ENCODE data around the gene ZNF471. TPM values are rescaled to one million over a fixed set of nuclear protein-coding genes. Genes with fewer than 3 reads are reported as not detected.

Gene ZNF471
- total and polyA plus RNA-seq, 7 donors = 1.1 to 7.3 (median 5.3) TPM

DNA sequence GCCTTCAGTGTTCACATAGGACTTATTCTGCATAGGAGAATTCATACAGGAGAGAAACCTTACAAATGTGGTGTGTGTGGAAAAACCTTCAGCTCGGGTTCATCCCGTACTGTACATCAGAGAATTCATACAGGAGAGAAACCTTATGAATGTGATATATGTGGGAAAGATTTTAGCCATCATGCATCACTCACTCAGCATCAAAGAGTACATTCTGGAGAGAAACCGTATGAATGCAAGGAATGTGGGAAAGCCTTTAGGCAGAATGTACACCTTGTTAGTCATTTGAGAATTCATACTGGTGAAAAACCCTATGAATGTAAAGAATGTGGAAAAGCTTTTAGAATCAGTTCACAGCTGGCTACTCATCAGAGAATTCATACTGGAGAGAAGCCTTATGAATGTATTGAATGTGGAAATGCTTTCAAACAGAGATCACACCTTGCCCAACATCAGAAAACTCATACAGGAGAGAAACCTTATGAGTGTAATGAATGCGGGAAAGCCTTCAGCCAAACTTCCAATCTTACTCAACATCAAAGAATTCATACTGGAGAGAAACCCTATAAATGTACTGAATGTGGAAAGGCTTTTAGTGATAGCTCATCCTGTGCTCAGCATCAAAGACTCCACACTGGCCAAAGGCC is 17.7 kb downstream of the ZNF471 start:
- no peak overlapping the region for H3K27ac ChIP-seq
- intact Hi-C loops (cut with DNase I) = no loop called here
- no peak for DNase-seq
- peaks cover 6 to 41% of the 10 kb centered on the region in 2 donors for H3K36me3 ChIP-seq (ENCODE audit: insufficient read depth in 1 of 2, low read depth in 1 of 2)
- no peaks in the 10 kb centered on the region for H3K4me1 ChIP-seq
- no peak overlapping the region for H3K4me3 ChIP-seq
- peaks cover 99% of the 10 kb centered on the region for H3K9me3 ChIP-seq
- no peak for ATAC-seq
- 85 to 97% (median 95%) methylated on average over 4 of the region's 4 CpGs for WGBS, 3 donors
- no peaks in the 10 kb centered on the region for H3K27me3 ChIP-seq (ENCODE audit: insufficient read depth in 3 of 3, low read length in 2 of 3)
- TF ChIP-seq, protein P1, sequence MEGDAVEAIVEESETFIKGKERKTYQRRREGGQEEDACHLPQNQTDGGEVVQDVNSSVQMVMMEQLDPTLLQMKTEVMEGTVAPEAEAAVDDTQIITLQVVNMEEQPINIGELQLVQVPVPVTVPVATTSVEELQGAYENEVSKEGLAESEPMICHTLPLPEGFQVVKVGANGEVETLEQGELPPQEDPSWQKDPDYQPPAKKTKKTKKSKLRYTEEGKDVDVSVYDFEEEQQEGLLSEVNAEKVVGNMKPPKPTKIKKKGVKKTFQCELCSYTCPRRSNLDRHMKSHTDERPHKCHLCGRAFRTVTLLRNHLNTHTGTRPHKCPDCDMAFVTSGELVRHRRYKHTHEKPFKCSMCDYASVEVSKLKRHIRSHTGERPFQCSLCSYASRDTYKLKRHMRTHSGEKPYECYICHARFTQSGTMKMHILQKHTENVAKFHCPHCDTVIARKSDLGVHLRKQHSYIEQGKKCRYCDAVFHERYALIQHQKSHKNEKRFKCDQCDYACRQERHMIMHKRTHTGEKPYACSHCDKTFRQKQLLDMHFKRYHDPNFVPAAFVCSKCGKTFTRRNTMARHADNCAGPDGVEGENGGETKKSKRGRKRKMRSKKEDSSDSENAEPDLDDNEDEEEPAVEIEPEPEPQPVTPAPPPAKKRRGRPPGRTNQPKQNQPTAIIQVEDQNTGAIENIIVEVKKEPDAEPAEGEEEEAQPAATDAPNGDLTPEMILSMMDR (IDR thresholded peaks at IDR 0.05) = no peak

DNA sequence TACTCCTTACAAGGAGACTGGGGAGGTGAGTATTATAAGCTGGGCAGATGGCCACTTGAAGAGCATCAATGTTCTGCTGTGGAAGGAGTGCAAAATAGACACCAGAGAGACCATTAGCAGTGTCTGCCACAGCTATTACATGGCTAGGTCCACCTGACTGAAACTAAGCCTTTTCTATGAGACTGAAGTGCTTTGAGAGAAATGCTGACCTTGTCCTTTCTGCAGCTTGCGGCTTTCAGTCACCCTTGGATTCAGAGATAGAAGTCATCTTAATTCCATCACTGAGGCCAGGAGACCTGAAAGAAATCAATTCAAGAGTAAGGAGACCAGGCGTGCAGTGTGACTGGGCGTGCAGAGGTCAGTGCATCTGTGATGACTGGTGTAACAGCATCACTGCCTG is 29.8 kb downstream of the ZNF471 start:
- WGBS, 3 donors = 91 to 97% (median 92%) methylated on average over 3 of the region's 3 CpGs
- TF ChIP-seq, protein P1 (IDR thresholded peaks at IDR 0.05) = no peak
- H3K4me1 ChIP-seq = peaks cover 4% of the 10 kb centered on the region
- H3K9me3 ChIP-seq = peaks cover 55% of the 10 kb centered on the region
- ATAC-seq (no peak), DNase-seq (no peak)
- H3K27me3 ChIP-seq (ENCODE audit: insufficient read depth in 3 of 3, low read length in 2 of 3) = no peaks in the 10 kb centered on the region
- H3K4me3 ChIP-seq = peak overlapping the region; percentile 97
- intact Hi-C loops (cut with DNase I) = no loop called here
- H3K36me3 ChIP-seq (ENCODE audit: insufficient read depth in 1 of 2, low read depth in 1 of 2) = peaks cover 7 to 19% of the 10 kb centered on the region in 2 donors
- no peak overlapping the region for H3K27ac ChIP-seq

DNA sequence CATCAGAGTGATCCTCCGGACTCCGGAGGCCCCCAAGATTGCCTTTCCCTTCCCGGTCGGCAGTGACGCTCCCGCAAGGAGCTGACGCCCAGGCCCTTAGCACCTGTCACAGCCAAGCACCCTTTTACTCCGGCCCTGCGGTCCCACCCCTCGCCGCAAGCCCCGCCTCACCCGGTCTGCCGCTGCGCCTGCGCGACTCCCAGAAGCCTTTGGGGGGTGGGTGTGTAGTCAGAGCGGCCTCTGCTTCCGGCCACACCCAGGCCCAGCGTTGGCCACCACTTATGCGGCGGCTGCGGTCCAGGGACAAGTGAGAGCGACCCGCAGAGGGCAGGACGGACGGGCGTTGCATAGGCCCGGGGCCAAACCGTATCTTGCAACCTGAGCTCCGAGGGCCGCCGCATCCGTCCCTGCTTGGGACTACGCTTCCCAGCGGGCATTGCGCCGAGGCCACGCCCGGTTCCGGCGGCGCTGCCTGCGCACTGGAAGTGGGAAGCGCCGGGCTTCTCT is 30.7 kb downstream of the ZNF471 start:
- DNase-seq (peak; percentile 90 to 96), ATAC-seq (peak; percentile 97 to 99 (median 98))
- 0 to 1% (median 1%) methylated on average over 29 to 46 of the region's 46 CpGs for WGBS, 3 donors
- intact Hi-C loops (cut with DNase I) = loop anchor here (2.0 kb wide), 2 partner anchors 28 to 32 kb away; partner anchors contain the start of genes ZNF470 (in 1 of the 2) and ZNF471 (in 1 of the 2)
- Histone ChIP-seq H3K36me3 (ENCODE audit: insufficient read depth in 1 of 2, low read depth in 1 of 2) (peaks cover 7 to 23% of the 10 kb centered on the region in 2 donors), H3K27ac (peak overlapping the region; percentile 97), H3K4me3 (peak overlapping the region; percentile 97), H3K4me1 (peaks cover 4% of the 10 kb centered on the region), H3K27me3 (ENCODE audit: insufficient read depth in 3 of 3, low read length in 2 of 3) (no peaks in the 10 kb centered on the region), H3K9me3 (peaks cover 56% of the 10 kb centered on the region)
- TF ChIP-seq, protein P1 (IDR thresholded peaks at IDR 0.05) = no peak

DNA sequence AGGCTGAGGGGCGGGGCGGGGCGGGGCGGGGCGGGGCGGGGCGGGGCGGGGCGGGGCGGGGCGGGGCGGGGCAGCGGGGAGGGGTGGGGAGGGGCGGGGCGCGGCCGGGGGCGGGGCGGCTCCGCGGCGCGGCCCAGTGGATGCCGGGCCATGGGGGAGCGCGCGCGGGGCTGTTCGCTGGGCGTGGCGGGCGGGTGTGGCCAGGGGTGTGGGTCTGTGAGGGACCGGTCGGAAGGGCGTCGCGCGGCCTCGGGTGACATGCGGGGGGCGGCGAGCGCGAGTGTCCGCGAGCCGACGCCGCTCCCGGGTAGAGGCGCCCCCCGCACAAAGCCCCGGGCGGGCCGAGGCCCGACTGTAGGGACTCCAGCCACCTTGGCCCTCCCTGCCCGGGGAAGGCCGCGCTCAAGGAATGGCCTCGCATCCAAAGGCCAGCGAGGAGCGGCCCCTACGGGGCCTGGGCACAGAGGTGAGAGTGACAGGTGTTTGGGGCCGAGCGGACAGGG is 31.2 kb downstream of the ZNF471 start, which contains the start of gene ZFP28:
Gene ZFP28, plus strand, starts transcription at position 188 of the 503 bp plus-strand sequence. Its CDS starts 71 bp downstream, at position 259.
- H3K9me3 ChIP-seq = peaks cover 58% of the 10 kb centered on the region
- intact Hi-C loops (cut with DNase I) = loop anchor here (2.0 kb wide), 2 partner anchors 28 to 32 kb away; partner anchors contain the start of genes ZNF470 (in 1 of the 2) and ZNF471 (in 1 of the 2)
- no peaks in the 10 kb centered on the region for H3K27me3 ChIP-seq (ENCODE audit: insufficient read depth in 3 of 3, low read length in 2 of 3)
- peaks cover 7 to 28% of the 10 kb centered on the region in 2 donors for H3K36me3 ChIP-seq (ENCODE audit: insufficient read depth in 1 of 2, low read depth in 1 of 2)
- peak; percentile 85 to 90 for DNase-seq
- TF ChIP-seq, protein P1 (IDR thresholded peaks at IDR 0.05) = no peak
- peak within 1 kb of the TSS; percentile 97 for H3K4me3 ChIP-seq
- peak in 3 of 4 donors; percentile 81 to 83 (median 82) for ATAC-seq
- H3K4me1 ChIP-seq = peaks cover 4% of the 10 kb centered on the region
- peak within 1 kb of the TSS; percentile 97 for H3K27ac ChIP-seq
- WGBS, 3 donors = 0 to 1% (median 0%) methylated on average over 20 to 42 of the region's 65 CpGs
